Stimulated activated CD8-positive, alpha-beta memory T cell treated with anti-CD3 and anti-CD28 coated beads, Interleukin-7, amount 100 ng/mL, for 1 hour (primary cell): ENCODE data around the gene GAPDH.
A peak's percentile ranks its signal among the peaks of the same experiment; 100 is the strongest.
"Not testable (repeated sequence)": the region's sequence is repeated elsewhere in the genome, so short reads cannot be mapped to it uniquely, and the experiment has no call there.

Experiments
- DNase-seq, 2 donors: peaks; one replicate each; pipeline ENCODE4 v3.0.0-alpha.2; 2020; ENCODE audit warnings: low read depth in 2 of 2

GAPDH gene

GRCh38 chr12:6533923-6534694 is at the start of gene GAPDH:
Gene GAPDH, plus strand, starts transcription at chr12:6534517. Its CDS starts 316 bp downstream, at chr12:6534833.
- DNase-seq, result peak; percentile 65 to 68

GRCh38 chr12:6488240-6488639 is 46.1 kb upstream of the GAPDH start:
- DNase-seq, result no peak

- DNase-seq, result no peak
These were observed 44.9 kb upstream of the GAPDH start for GRCh38 chr12:6489449-6489848.

GRCh38 chr12:6490673-6491072 is 43.6 kb upstream of the GAPDH start:
- DNase-seq, result not testable (repeated sequence)

- DNase-seq, result peak; percentile 85 to 97
These were observed 41.4 kb upstream of the GAPDH start, which contains the start of gene MRPL51 for GRCh38 chr12:6492838-6493496. Gene MRPL51, minus strand, starts transcription at chr12:6493262. Its CDS starts 126 bp downstream, at chr12:6493136.

GRCh38 chr12:6493497-6494257 is 40.6 kb upstream of the GAPDH start, which contains the start of gene NCAPD2:
Gene NCAPD2, plus strand, starts transcription at chr12:6494102. Its CDS starts 997 bp downstream, at chr12:6495099.
- DNase-seq, result peak; percentile 83 to 85

- no peak for DNase-seq
These were observed 40.0 kb upstream of the GAPDH start for GRCh38 chr12:6494258-6494743.

- no peak for DNase-seq
These were observed 39.3 kb upstream of the GAPDH start for GRCh38 chr12:6494968-6495367.

- DNase-seq, result not testable (repeated sequence)
These were observed 37.0 kb upstream of the GAPDH start for GRCh38 chr12:6497291-6497690.

GRCh38 chr12:6500466-6500865 is 33.9 kb upstream of the GAPDH start:
- DNase-seq, result no peak

GRCh38 chr12:6507102-6507998 is 27.0 kb upstream of the GAPDH start:
- no peak for DNase-seq

GRCh38 chr12:6508087-6508486 is 26.2 kb upstream of the GAPDH start:
- no peak for DNase-seq

GRCh38 chr12:6520186-6520585 is 14.1 kb upstream of the GAPDH start:
- no peak for DNase-seq

GRCh38 chr12:6522193-6522592 is 12.1 kb upstream of the GAPDH start:
- no peak for DNase-seq

- no peak for DNase-seq
These were observed 10.6 kb upstream of the GAPDH start for GRCh38 chr12:6523708-6524107.

GRCh38 chr12:6524648-6525047 is 9.7 kb upstream of the GAPDH start:
- DNase-seq, result no peak

- DNase-seq, result no peak
These were observed 8.1 kb upstream of the GAPDH start for GRCh38 chr12:6526201-6526600.

GRCh38 chr12:6526766-6527525 is 7.4 kb upstream of the GAPDH start:
- no peak for DNase-seq

GRCh38 chr12:6527711-6528110 is 6.6 kb upstream of the GAPDH start:
- DNase-seq, result no peak

- DNase-seq, result no peak
These were observed 5.6 kb upstream of the GAPDH start for GRCh38 chr12:6528539-6529235.
